ENCODE data around the gene NEK9.
"Not testable (repeated sequence)": the region's sequence is repeated elsewhere in the genome, so short reads cannot be mapped to it uniquely, and the experiment has no call there.

The NEK9 gene

DNA sequence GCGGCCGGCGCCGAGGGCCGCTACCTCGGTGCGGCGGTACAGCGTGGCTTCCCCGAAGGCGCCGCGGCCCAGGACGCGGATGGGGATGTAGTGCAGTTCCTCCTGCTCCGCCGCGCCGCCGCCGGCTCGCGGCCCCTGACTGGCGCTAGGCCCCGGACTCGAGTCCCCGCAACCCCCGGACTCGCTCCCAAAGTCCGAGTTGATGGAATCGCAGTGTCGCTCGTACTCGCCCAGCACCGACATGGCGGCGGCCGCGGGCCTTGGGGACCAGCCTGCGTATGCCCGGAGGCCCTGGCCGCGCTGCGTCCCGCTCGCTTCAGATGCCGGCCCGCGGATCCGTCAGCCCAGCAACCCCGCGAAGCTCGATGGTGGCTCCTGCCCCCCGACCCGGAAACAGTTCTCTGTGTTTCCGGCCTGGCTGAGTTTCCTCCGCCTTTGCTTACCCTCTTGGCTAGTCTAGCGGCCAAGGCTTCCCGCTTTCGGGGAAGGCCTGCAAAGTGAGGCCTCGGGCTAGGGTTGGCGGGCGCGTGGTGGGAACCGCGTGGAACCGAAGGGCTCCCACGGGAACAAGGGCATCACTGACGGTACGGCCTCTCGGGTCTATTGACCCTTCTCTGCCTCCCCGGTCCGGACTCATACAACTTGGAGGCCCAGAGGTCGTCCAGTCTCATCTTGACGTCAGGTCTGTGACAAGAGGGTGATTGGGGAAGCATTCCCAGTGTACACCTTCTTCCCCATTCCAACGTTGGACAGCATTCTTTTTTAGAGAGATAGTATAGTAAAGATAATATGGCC lies at the start of gene NEK9:
TSS of gene NEK9 (minus strand) at position 370 of the 795 bp plus-strand sequence. CDS start at position 243, 127 bp downstream.
- DNase-seq, result peak; percentile 94

DNA sequence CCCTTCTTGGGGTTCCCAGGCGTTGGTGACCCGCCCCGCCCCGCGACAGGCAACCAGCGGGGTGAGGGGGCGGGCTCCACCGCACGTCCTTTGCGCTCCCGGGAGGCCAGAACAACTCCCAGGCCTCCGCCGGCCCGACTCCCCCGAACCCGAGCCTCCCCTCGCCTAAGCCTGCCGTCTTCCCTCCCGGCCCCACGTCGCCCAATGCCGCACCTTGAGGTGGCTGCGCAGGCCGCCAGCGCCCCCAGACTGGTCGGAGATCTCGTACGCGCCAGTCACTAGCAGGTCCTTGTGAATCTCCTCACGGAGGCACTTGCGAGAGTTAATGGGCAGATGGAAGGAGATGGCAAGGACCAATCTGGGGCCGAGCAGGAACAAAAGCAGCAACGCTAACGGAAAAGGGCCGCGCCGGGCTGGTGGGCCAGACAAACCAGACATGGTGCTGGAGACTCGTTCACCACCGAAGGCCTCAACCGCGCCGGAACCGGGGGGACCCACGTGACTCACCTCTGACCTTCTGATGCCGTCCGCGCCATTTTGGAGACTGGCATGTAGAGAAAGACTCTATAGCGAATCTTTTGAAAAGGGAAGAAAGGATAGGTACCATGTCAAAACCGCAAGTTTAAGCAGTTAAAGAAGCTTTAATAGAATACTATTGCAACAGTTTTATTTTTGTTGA lies 49.4 kb upstream of the NEK9 start, which contains the start of gene TMED10:
TSS of gene TMED10 (minus strand) at position 471 of the 679 bp plus-strand sequence. CDS start at position 438, 33 bp downstream.
- peak; percentile 92 for DNase-seq

- DNase-seq, result no peak
These were observed 48.9 kb upstream of the NEK9 start for GRCh38 chr14:75175677-75176141.

DNA sequence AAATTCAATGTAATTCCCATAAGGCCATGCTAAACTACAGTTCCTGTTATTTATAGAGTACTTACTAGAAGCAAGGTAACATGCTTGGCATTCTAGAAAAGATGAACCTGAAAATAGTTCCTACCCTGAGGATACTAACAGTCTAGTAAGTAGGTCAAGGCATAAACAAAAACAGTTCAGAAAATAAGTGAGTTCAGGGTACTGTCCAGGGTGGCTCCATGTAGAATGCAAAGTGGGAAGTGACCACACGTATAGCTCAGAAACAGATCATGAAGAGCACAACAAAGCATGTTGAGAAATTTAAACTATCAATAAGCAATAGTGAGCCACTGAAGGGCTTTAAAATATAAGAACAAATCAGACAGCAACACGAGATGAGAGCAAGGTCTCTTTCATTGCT lies 47.2 kb upstream of the NEK9 start:
- DNase-seq, result no peak

DNA sequence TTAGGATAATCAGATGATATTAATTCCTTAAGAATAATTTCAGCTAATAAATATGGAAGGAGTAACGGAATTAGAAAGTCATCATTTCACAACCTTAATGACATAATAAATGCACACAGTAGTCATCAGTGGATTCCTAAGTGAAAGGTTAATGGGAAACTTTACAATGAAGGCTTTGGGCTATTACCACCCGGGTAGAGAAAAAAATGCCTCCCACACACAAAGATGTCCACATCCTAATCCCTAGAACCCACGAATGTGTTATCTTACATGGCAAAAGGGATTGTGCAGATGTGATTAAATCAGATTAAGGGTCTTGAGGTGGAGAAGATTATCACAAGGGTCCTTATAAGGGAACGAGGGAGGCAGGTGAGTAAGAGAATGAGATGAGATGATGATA lies 43.9 kb upstream of the NEK9 start:
- no peak for DNase-seq

DNA sequence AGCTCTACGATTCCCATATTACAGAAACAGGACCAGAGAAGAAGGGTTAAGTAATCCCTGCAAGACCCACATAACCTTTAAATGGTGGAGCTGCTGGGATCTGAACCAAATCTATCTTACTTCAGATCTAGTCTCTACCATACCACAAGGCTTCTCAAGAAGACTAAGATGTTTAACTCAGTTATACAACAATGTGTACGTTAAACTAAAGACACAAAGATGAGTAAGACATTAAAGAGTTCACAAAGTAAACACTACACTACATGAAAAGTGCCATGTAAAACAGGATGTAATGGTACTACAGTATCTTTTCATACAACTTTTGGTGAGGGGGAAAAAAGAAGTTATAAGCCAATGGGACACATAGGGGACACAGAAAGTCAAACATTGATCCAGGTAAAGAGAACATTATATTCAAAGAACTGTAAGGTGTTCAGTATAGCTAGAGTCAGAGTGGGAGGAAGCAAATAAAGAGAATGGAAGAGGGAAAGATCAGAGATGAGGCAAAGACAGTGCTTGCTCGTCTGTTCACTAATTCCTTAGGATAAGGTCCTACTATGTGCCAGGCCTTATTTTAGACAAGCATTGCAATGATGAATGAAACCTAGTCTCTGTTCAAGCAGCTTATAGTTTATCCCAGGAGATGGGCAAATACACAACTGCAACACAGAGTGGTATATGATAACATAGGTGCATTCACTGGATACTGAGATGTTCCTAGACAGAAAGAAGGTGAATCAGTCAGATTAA lies 41.9 kb upstream of the NEK9 start:
- no peak for DNase-seq

- DNase-seq, result no peak
These were observed 40.5 kb upstream of the NEK9 start for GRCh38 chr14:75167325-75167724.

DNA sequence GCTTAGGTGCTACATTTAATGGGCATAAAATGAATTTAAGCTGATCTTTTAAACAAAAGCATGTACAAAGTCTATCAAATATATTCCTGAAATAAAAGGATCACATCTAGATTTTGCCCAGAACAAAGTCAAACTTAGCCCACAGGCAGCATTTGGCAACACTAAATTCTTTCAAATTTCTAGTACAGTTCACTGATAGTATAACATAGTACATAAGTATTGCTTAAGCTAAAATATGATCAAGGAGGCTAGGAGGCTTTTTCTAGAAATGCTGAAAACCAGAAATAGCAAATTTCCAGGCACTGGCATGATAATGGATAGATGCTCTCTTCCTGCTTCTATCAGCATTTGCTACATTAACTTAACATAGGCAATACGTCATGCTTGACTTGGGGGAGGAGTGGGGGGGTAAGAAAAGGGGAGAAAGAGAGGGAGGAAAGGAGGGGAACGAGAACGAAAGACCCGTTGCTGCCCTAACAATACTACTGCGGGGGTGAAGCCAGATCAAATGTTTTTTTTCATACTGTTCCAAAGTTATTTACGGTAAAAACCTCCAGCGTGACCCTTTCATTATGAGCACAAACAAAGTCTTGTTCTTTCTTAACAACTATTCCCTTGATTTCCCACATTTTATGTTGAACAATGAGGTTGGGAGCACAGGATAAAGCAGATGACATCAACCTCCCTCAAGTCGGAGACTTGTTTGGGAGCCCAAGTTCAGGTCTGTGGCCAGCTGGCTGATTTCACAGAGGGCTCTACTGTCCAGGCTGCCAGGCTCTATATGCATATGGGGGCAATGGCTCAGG lies 38.9 kb upstream of the NEK9 start:
- DNase-seq, result no peak

- no peak for DNase-seq
These were observed 38.0 kb upstream of the NEK9 start for GRCh38 chr14:75164809-75165208.

- no peak for DNase-seq
These were observed 36.8 kb upstream of the NEK9 start for GRCh38 chr14:75163677-75164076.

DNA sequence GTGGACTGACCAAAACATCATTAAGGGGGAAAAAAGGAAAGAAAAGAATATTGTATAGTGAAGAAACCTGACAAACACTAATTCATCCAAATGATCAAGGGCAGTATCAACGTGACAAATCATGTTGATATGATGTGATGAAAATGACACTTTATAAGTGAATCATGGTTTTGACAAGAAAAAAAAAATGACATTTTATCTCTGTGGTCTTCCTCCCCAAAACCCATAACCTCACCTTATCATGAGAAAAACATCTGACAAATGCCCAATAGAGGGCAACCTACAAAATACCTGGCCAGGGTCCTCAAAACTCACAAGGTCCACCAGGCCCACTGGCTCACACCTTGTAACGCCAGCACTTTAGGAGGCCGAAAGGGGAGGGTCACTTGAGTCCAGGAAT lies 35.8 kb upstream of the NEK9 start:
- DNase-seq, result no peak

DNA sequence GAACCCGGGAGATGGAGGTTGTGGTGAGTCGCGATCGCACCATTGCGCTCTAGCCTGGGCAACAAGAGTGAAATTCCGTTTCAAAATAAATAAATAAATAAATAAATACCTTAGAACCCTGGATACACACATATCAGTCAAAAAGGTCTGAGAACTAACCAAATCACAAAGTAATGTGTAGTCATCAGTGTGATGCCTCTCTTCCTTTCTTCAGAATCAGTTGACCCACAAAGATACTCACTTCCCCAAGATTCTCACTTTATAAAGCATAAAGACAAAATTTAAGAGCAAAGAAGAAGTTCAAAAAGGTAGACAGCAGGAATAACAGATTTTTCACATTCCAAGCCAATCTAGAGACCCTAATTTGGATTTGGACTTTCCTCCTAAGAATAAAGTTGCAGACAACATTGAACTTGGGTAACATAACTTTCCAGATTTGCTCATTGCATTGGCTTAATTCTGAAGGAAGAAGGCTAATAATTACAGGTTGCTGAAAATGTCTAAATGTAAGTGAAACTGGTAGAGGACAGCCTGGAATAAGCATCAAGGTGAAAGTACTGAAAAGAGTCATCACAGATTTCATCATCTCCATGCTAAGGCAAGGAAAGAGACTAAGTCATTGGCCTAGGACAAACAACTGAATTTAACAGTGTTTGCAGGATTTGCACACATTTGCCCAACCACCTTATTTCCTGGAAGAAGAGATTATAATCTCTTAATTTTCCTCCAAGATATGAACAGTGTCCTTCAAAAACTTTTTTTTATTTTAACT lies 32.2 kb upstream of the NEK9 start:
- peak; percentile 75 for DNase-seq

GRCh38 chr14:75156901-75157300 lies 30.1 kb upstream of the NEK9 start:
- peak; percentile 72 for DNase-seq

- DNase-seq, result no peak
These were observed 29.3 kb upstream of the NEK9 start for GRCh38 chr14:75156111-75156510.

DNA sequence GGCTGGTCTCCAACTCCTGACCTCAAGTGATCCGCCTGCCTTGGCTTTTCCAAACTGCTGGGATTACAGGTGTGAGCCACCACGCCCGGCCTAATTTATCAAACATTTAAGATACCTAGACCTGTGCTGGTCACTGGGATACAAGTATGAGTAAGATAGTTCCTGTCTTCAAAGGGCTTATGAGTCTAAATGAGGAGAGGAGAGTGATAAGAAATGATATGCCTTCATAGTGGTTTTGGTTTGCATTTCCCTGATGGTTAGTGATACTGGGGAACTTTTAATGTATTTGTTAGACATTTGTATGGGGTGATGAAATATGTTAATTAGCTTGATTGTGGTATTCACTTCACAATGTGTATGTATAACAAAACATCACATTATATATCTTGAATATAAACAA lies 28.3 kb upstream of the NEK9 start:
- peak; percentile 35 for DNase-seq

DNA sequence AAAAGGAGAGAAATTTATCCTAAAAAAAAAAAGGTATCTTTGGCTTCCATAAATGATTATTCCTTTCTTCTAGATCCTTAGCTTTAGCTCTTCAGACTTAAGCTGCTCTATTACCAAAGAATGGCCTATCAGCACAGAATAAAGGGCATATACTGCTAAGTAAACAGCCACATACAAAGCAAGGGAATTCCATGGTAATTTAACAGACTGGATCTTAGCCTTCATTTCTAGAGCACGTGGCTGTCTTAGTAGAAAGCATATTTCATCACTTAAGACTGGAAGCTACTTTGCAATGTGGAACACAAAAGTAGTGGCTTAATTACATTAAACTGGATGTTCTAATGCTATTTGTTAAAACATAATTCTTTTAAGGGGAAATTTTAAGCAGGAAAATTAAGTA lies 26.4 kb upstream of the NEK9 start:
- DNase-seq, result no peak

GRCh38 chr14:75151851-75152250 lies 25.0 kb upstream of the NEK9 start:
- DNase-seq, result no peak

GRCh38 chr14:75150637-75151036 lies 23.8 kb upstream of the NEK9 start:
- not testable (repeated sequence) for DNase-seq

GRCh38 chr14:75150150-75150549 lies 23.3 kb upstream of the NEK9 start:
- DNase-seq, result no peak

DNA sequence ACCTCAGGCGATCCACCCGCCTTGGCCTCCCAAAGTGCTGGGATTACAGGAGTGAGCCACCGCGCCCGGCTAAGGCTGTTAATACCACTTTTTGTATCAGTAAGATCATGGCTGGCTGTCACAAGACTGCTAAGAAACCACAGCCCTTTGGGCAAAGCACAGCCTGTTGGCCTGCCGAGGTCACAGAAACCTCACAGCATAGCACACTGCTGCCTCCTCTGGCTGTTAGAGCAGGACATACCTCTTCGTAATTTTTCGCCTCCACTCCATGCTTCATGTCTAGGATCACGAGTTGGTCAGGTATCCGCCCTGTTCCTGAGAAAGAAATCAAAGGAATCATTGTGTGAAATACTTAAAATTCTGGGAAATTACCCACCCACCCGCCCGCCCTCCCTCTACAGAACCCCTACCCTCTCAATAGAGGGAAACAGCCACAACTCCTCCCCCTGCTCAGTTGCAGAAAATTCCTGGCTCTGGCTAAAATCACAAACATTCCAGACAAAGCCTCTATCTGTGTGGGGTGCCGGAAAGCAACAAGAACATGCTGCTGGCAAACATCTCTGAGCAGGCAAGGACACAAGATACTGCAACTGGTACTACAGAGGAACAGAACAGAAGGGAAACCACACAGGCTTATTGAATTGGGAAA lies 20.7 kb upstream of the NEK9 start:
- DNase-seq, result peak; percentile 23

DNA sequence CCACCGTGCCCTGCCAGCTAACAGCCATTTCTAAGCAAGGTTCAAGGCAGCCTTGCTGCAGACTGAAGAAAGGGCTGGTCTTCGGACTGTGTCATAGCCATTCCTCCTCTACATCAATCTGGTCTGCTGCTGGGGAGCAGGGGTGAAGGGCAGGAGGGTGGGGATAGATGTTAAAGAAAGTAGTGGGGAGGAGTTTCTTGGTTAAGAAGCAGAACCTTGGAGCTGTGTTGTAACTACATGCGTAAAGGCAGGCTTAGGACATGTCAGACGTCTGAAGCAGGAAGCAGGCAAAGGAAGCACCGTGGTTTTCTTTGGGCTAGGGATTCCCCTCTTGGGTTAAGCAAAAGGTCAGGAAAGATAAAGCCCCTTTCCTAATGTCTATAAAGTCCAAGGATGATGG lies 18.1 kb upstream of the NEK9 start:
- no peak for DNase-seq

Measured in activated CD4-positive, alpha-beta T cell treated with anti-CD3 and anti-CD28 coated beads, Interleukin-2, Interleukin-6, amounts not matched to agents 100 ng/mL and 50 ng/mL, durations not matched to agents 16 hours and 8 hours (primary cell).